Pancreas (tissue), 10 donors: ENCODE results near the gene PDE3B. TPM values are rescaled to one million over a fixed set of nuclear protein-coding genes. Genes with fewer than 3 reads are reported as not detected.
A peak's percentile ranks its signal among the peaks of the same experiment; 100 is the strongest.

ENCODE experiments used
- ATAC-seq, 4 donors: fragments of 200-7000 bp; cut with Tn5 transposase; one replicate each; pipeline versions ENCODE4 v1.8.0 to v1.9.1; 2020; ENCODE audit warnings: mild to moderate bottlenecking in 4 of 4, moderate library complexity in 4 of 4
- DNase-seq, 6 donors: peaks; one replicate each; pipeline ENCODE4 v3.0.0-alpha.2; 2020
- FAIRE-seq: peaks from 2 replicates; lab custom pipeline; 2012; peaks lifted over from hg19 to GRCh38; lab: Jason Lieb, UNC
- H3K27ac ChIP-seq, 4 donors: fragments of 200-600 bp; sonication (generic); 1 replicate in 3 of 4; 2 replicates in 1 of 4; pipeline versions ENCODE4 v1.5.0 to v1.8.0; 2020
- H3K27me3 ChIP-seq, 4 donors: fragments of 200-600 bp; one replicate each; pipeline ENCODE4 v1.8.0; 2021
- H3K36me3 ChIP-seq, 3 donors: fragments of 200-600 bp; sonication (generic) in 1 of 3; one replicate each; pipeline versions ENCODE4 v1.5.0 to v1.8.0; 2020 to 2021
- H3K4me1 ChIP-seq, 3 donors: fragments of 200-600 bp; one replicate each; pipeline ENCODE4 v1.8.0; 2021
- H3K4me3 ChIP-seq, 4 donors: fragments of 200-600 bp; sonication (generic) in 2 of 4; one replicate each; pipeline versions ENCODE4 v1.5.0 to v1.8.0; 2020 to 2021
- H3K9me3 ChIP-seq, 4 donors: fragments of 200-600 bp; one replicate each; pipeline ENCODE4 v1.8.0; 2021
- WGBS, 2 donors: extraction: QIAGEN DNeasy Blood & Tissue Kit; methylation state at CpG; one replicate each; pipeline ENCODE4 v1.1.7; 2013; 5-methylcytosine and 5-hydroxymethylcytosine counted together
- intact Hi-C, 3 donors: fragments of 100-400 bp; cut with DNase I; formaldehyde crosslinking; loops; one replicate each; pipeline versions ENCODE4 v1.11.1 to v1.14.2; 2022
- polyA plus RNA-seq, 2 donors: library from polyadenylated mRNA; stranded (reverse); fragments of 200-250 nt; gene quantifications; one replicate each; pipeline ENCODE4 v1.2.3, GENCODE V29; 2013
- total RNA-seq, 6 donors: library from RNA; stranded (reverse); fragmentation: NEBNext Ultra II Directional in 4 of 6; extraction: Animal tissue kit (Norgen Biotek cat#: 25700) in 4 of 6; gene quantifications; one replicate each; pipeline versions ENCODE4 v1.2.1 to v1.2.4, GENCODE V29; 2021 to 2023
- TF ChIP-seq, protein P1 (sequence below), 4 donors: fragments of 200-600 bp; sonication (generic) in 3 of 4; IDR thresholded peaks; one replicate each; pipeline versions ENCODE4 v1.5.0 to v1.8.0; 2021; ENCODE audit warnings: antibody characterized with exemption in 4 of 4
- donor health status: healthy with polysubstance abuse.
- donor health status: DM: no; HTN: no; CAD: no; lungs with moderate emphysema.
- donor health status: DM: no; HTN: no; CAD: no.
- donor health status: control.
- donor health status: control.
- donor health status: Bipolar disorder and iron deficiency.
- donor health status: DM: yes; HTN: yes; CAD: no.
- donor health status: DM: no; HTN: no; CAD: no.
- donor health status: DM: no; HTN: no; CAD: no.
- donor health status: DM: yes; HTN: yes; CAD: no.

The PDE3B gene
- total and polyA plus RNA-seq, 8 donors = 5.1 to 14.1 (median 9.6) TPM

DNA sequence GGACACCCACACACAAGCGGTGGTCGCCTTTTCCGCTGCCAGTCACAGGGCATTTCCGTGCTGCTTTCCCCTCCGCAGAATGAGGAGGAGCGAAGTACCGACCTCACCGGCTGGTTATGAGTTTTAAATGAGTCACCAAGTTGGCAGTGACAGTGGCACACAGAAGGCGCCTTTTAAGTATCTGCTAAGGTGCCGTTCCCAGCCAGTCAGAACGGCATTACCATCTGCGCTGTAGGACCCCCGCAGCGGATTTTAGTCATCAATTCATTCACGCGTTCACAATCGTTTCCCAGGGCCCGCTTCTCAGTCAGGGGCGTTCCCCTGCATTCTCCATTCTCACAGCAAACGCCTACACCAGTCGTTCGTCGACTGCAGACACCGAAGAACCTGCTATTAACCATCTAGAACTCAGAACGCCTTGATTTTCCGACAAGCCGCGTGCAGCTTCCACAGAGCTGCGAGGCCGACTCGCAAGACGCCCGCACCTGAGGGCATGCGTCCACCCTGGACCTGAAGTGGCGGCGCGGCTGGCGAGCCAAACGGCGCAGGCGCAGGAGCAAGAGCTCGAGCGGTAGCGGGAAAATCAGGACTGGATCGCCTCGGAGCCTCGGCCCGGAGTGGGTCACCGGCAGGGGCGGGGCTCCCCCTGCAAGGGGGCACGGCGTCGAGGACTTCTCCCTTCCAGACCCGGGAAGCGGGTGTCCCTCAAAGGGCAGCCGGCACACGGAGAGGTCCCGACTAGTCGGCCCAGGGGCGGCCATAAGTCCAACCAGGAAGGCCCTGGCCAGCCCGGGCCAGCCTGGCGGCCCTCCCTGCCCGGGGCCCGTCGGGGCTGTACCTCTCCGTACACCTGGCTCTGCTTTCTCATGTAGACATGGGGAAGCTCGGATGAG lies 247.8 kb downstream of the PDE3B start:
- H3K9me3 ChIP-seq = no peaks in the 10 kb centered on the region
- H3K36me3 ChIP-seq = no peaks in the 10 kb centered on the region
- 1% methylated on average over 66 to 67 of the region's 67 CpGs for WGBS, 2 donors
- peaks cover 0 to 21% (median 6%) of the 10 kb centered on the region in 3 donors for H3K4me1 ChIP-seq
- H3K27me3 ChIP-seq = no peaks in the 10 kb centered on the region
- TF ChIP-seq, protein P1, sequence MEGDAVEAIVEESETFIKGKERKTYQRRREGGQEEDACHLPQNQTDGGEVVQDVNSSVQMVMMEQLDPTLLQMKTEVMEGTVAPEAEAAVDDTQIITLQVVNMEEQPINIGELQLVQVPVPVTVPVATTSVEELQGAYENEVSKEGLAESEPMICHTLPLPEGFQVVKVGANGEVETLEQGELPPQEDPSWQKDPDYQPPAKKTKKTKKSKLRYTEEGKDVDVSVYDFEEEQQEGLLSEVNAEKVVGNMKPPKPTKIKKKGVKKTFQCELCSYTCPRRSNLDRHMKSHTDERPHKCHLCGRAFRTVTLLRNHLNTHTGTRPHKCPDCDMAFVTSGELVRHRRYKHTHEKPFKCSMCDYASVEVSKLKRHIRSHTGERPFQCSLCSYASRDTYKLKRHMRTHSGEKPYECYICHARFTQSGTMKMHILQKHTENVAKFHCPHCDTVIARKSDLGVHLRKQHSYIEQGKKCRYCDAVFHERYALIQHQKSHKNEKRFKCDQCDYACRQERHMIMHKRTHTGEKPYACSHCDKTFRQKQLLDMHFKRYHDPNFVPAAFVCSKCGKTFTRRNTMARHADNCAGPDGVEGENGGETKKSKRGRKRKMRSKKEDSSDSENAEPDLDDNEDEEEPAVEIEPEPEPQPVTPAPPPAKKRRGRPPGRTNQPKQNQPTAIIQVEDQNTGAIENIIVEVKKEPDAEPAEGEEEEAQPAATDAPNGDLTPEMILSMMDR (IDR thresholded peaks at IDR 0.05) = no peak
- intact Hi-C loops = no loop called here
- H3K27ac ChIP-seq = peak overlapping the region; percentile 87 to 94 (median 93)
- peak overlapping the region; percentile 50 to 79 (median 70) for H3K4me3 ChIP-seq
- FAIRE-seq (no peak), DNase-seq (peak; percentile 83 to 97 (median 90)), ATAC-seq (peak; percentile 84 to 93 (median 88))

DNA sequence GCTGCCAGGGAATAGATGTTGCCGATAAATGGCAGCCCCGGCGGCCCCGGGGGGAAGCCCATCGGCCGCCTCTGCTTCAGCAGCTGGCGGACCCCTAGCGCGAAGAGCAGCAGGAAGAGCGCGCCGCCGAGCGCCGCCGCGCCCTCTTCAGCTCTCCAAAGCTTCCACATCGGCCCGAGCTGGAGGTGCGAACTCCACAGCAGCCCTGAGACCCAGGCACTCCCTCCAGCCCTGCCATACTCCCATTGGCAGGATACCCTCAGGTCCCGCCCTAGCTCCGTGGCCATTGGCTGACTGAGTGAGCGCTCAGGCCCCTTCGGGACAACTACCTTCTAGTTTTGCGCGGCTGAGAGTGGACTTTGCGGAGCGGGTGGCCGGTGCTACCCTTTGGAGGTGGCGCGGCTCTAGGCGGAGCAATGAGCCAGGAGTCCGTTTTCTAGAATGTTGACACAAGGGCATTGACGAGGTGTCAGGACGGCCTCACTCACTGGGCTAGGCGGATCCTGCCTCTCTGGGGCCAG lies 248.5 kb downstream of the PDE3B start, which contains the start of gene CYP2R1:
Gene CYP2R1 (minus strand): TSS at position 196 of the 521 bp plus-strand sequence. CDS start 26 bp downstream, at position 170.
- Histone ChIP-seq H3K27me3 (no peaks in the 10 kb centered on the region), H3K36me3 (no peaks in the 10 kb centered on the region), H3K4me1 (peaks cover 0 to 14% (median 6%) of the 10 kb centered on the region in 3 donors), H3K4me3 (peak within 1 kb of the TSS; percentile 50 to 79 (median 70)), H3K9me3 (no peaks in the 10 kb centered on the region), H3K27ac (peak within 1 kb of the TSS; percentile 87 to 94 (median 93))
- WGBS, 2 donors = 1% methylated on average over 26 to 36 of the region's 36 CpGs
- intact Hi-C loops = no loop called here
- FAIRE-seq (no peak), DNase-seq (peak; percentile 91 to 98 (median 97)), ATAC-seq (peak; percentile 94 to 98 (median 96))
- TF ChIP-seq, protein P1 (IDR thresholded peaks at IDR 0.05) = no peak

DNA sequence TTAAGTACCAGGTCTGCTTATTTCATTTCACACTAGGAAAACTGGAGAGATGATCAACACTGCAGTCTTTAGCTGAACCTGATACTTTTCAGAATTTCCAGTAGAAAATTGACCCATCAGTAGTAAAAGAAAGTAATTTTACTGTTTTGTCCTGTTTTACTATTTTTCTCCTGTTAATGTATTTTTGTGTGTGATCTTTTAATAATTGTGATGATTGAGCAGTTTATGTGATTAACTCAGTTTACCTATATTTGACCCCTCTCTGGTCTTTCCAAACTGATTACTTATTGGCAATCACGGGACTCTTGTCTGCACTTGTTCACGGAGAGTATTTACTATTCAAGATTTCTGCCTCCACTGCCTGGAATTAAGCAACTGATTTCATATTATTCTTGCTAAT lies 249.0 kb downstream of the PDE3B start:
- no peaks in the 10 kb centered on the region for H3K36me3 ChIP-seq
- TF ChIP-seq, protein P1 (IDR thresholded peaks at IDR 0.05) = no peak
- WGBS, 2 donors = 46 to 58% methylated on average over 2 of the region's 2 CpGs
- H3K27ac ChIP-seq = peak overlapping the region in 2 of 4 donors; percentile 94
- peaks cover 0 to 11% (median 6%) of the 10 kb centered on the region in 3 donors for H3K4me1 ChIP-seq
- no peaks in the 10 kb centered on the region for H3K9me3 ChIP-seq
- ATAC-seq (no peak), DNase-seq (no peak), FAIRE-seq (no peak)
- intact Hi-C loops = no loop called here
- H3K27me3 ChIP-seq = no peaks in the 10 kb centered on the region
- H3K4me3 ChIP-seq = peak overlapping the region in 3 of 4 donors; percentile 69 to 79 (median 71)

DNA sequence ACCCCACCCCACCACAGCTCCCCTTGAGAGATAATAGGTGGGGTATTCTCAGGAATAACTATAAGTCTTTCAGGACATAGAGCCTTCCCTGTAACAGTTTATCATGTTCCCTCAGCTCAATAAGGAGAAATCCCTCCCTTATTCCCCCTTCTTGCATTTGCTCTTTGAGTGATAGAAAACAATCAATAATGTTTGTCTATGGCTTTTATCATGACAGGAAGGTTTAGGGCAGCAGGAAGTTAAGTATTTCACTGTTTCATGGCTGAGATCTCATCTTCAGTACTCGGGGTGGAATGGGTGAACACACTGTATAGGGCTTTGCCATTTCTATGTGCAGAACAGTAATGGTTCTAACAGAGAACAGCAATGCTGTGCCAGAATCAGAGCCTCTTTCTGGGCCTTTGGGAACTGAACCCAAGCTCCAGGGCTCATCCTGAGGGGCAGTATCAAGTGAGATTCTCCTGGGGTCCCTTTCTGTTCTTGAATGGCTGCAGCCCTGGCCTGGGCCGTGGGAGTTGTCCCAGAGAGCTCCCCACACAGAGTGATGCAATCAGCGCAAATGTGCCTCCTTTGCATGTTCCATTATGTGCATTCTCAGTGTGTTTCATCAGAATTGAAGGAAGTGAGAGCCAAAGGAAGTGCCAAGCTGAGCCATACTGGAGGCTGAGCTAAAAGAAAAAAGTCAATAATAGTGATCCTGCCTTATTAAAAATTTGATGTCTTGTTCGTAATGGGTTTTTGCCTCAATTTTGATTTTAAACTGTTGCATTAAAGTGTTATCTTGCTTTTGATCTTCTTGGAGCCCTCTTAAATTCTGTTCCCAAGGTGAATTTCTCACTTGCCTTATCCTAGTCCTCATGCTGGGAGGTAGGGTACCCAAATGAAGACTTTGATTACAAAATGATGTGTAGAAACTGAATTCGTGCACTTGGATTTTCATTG lies 251.3 kb downstream of the PDE3B start:
- no peak overlapping the region for H3K4me3 ChIP-seq
- H3K9me3 ChIP-seq = no peaks in the 10 kb centered on the region
- peaks cover 3 to 16% (median 7%) of the 10 kb centered on the region in 3 donors for H3K4me1 ChIP-seq
- peak in 1 of 6 donors; percentile 27 for DNase-seq
- TF ChIP-seq, protein P1 (IDR thresholded peaks at IDR 0.05) = no peak
- no peak overlapping the region for H3K27ac ChIP-seq
- ATAC-seq = no peak
- intact Hi-C loops = no loop called here
- 75 to 77% methylated on average over 5 of the region's 5 CpGs for WGBS, 2 donors
- no peaks in the 10 kb centered on the region for H3K36me3 ChIP-seq
- FAIRE-seq = no peak
- no peaks in the 10 kb centered on the region for H3K27me3 ChIP-seq
